ENCODE results near the gene ANKRD29. TPM values are rescaled to one million over a fixed set of nuclear protein-coding genes. Genes with fewer than 3 reads are reported as not detected.

ANKRD29 gene
- total and polyA plus RNA-seq, 10 of the 15 experiments (the other 5 are each of a cell fraction or from before 2014, with no cell fraction given): 0.53 to 9.2 (median 1.6) TPM

- no peak for TF ChIP-seq BMI1 (IDR thresholded peaks at IDR 0.05; ENCODE audit: borderline replicate concordance)
- no peak for TF ChIP-seq POU2F2 (IDR thresholded peaks at IDR 0.05; ENCODE audit: borderline replicate concordance, low read depth, low read length)
- TF ChIP-seq USF2 (IDR thresholded peaks at IDR 0.05; ENCODE audit: borderline replicate concordance, low read depth, low read length): no peak
- no peak for TF ChIP-seq TARDBP (IDR thresholded peaks at IDR 0.05; ENCODE audit: borderline replicate concordance)
- no peak for TF ChIP-seq HCFC1 (IDR thresholded peaks at IDR 0.05; ENCODE audit: low read length)
Measured at GRCh38 chr18:23552505-23552904, 110.2 kb downstream of the ANKRD29 start (continued).

GRCh38 chr18:23551978-23552377 lies 110.7 kb downstream of the ANKRD29 start:
- ATAC-seq (no peak), FAIRE-seq (no peak), DNase-seq (ENCODE audit: low read depth, low spot score) (no peak)
- Histone ChIP-seq H3K9ac (ENCODE audit: control insufficient read depth, insufficient read depth, low read length) (no peak overlapping the region), H3K79me2 (ENCODE audit: control insufficient read depth, insufficient read depth, low read length) (no peaks in the 10 kb centered on the region), H3K9me3 (replicated peaks; ENCODE audit: control insufficient read depth, insufficient read depth, low read length) (no peaks in the 10 kb centered on the region), H2AFZ (ENCODE audit: control insufficient read depth, low read depth, low read length) (no peak overlapping the region), H3K27me3 (replicated peaks in 1 of 2; ENCODE audit: control insufficient read depth in 2 of 2, insufficient read depth in 2 of 2, low read length in 1 of 2) (no peaks in the 10 kb centered on the region), H3K36me3 (ENCODE audit: control insufficient read depth in 2 of 2, insufficient read depth in 2 of 2, low read length in 1 of 2) (peaks cover 20 to 39% of the 10 kb centered on the region in 2 experiments), H4K20me1 (ENCODE audit: control insufficient read depth, insufficient read depth) (no peaks in the 10 kb centered on the region), H3K27ac (ENCODE audit: control insufficient read depth, insufficient read depth) (no peak overlapping the region), H3K4me2 (ENCODE audit: control insufficient read depth, insufficient read depth) (no peak overlapping the region), H3K4me3 (no peak overlapping the region), H3K4me1 (ENCODE audit: control insufficient read depth, insufficient read depth, low read length) (no peaks in the 10 kb centered on the region)
- CTCF ChIA-PET: interaction anchor here (1.0 to 1.9 kb wide), 2 partner anchors 28 to 36 kb away, joined by 3 to 5 read pairs; no protein-coding TSS in a partner anchor
- in situ Hi-C loops (cut with MboI) (no loop called here), intact Hi-C loops (cut with micrococcal nuclease; ENCODE audit: unreplicated experiment) (no loop called here)
- SMC1A ChIA-PET (ENCODE audit: uncharacterized antibody, unreplicated experiment): interaction anchor here (1.0 to 1.3 kb wide), 2 partner anchors 9 to 75 kb away, joined by 3 to 5 read pairs; no protein-coding TSS in a partner anchor
- BruUV-seq (replicated peaks): no TSS peak
- POLR2A ChIA-PET: no interaction called here
- RAD21 ChIA-PET (ENCODE audit: unreplicated experiment): no interaction called here
- 100% methylated on average over 3 of the region's 3 CpGs for WGBS (ENCODE audit: insufficient coverage, insufficient replicate concordance, low lambda C conversion rate, missing lambda C conversion rate)
- TF ChIP-seq SMAD1 (IDR thresholded peaks at IDR 0.05; ENCODE audit: low read depth, partially characterized antibody): no peak
- TF ChIP-seq MEF2B (IDR thresholded peaks at IDR 0.05; ENCODE audit: partially characterized antibody, poor library complexity, severe bottlenecking): no peak
- no peak for TF ChIP-seq PRDM15 (CRISPR knock-in tag; IDR thresholded peaks at IDR 0.05)
- no peak for TF ChIP-seq LARP7 (IDR thresholded peaks at IDR 0.05)
- TF ChIP-seq E4F1 (IDR thresholded peaks at IDR 0.05; ENCODE audit: borderline replicate concordance, partially characterized antibody): no peak
- TF ChIP-seq BACH1 (IDR thresholded peaks at IDR 0.05; ENCODE audit: borderline replicate concordance): no peak
- TF ChIP-seq BMI1 (IDR thresholded peaks at IDR 0.05; ENCODE audit: borderline replicate concordance): no peak
- no peak for TF ChIP-seq PAX8 (IDR thresholded peaks at IDR 0.05)
- TF ChIP-seq RFX5 (IDR thresholded peaks at IDR 0.05; ENCODE audit: low read depth, low read length): no peak
- no peak for TF ChIP-seq SMAD5 (IDR thresholded peaks at IDR 0.05; ENCODE audit: low read depth)
- no peak for TF ChIP-seq EP300 (IDR thresholded peaks at IDR 0.05; ENCODE audit: borderline replicate concordance in 1 of 2, control insufficient read depth in 1 of 2, low read depth in 2 of 2, low read length in 2 of 2)
- TF ChIP-seq TBL1XR1 (IDR thresholded peaks at IDR 0.05; ENCODE audit: low read depth, low read length): no peak
